Astrocyte of the cerebellum (primary cell): ENCODE data around the gene RLN3.
A peak's percentile ranks its signal among the peaks of the same experiment; 100 is the strongest.
"Not testable (repeated sequence)": the region's sequence is repeated elsewhere in the genome, so short reads cannot be mapped to it uniquely, and the experiment has no call there.

Experiments used
- DNase-seq: peaks from one replicate; pipeline ENCODE4 v3.0.0-alpha.2; 2011; ENCODE audit warnings: low read depth
- H3K4me3 ChIP-seq: 2 replicates; pipeline ENCODE4 v1.5.1; 2011; ENCODE audit warnings: mild to moderate bottlenecking, low read depth, low read length, moderate library complexity
- CTCF ChIP-seq: IDR thresholded peaks from 2 replicates; pipeline ENCODE4 v1.5.1; 2012; ENCODE audit warnings: low read length, low read depth, moderate library complexity, mild to moderate bottlenecking; ENCODE audit errors: missing control alignments
- in situ Hi-C: cut with HindIII; loops from 2 replicates; pipeline ENCODE4 v1.10.0; 2017; ENCODE audit warnings: low sequenced_read_pairs

The RLN3 gene

GRCh38 chr19:14005349-14006084 lies 22.4 kb upstream of the RLN3 start:
- no peak for TF ChIP-seq CTCF
- peak; percentile 63 for DNase-seq
- in situ Hi-C loops: no loop called here
- peak overlapping the region; percentile 64 for H3K4me3 ChIP-seq

- TF ChIP-seq CTCF: no peak
- H3K4me3 ChIP-seq: peak within 1 kb of the TSS; percentile 64
- in situ Hi-C loops: no loop called here
- peak; percentile 100 for DNase-seq
Measured at GRCh38 chr19:14006085-14006765, 21.7 kb upstream of the RLN3 start, which contains the start of gene RFX1. Gene RFX1 (minus strand): TSS chr19:14006320. CDS start chr19:13993843, 12,477 bp downstream.

- no peak for TF ChIP-seq CTCF
- DNase-seq: no peak
- H3K4me3 ChIP-seq: peak overlapping the region; percentile 64
- in situ Hi-C loops: no loop called here
Measured at GRCh38 chr19:14006766-14007562, 21.0 kb upstream of the RLN3 start.

- TF ChIP-seq CTCF: no peak
- no peak for DNase-seq
- in situ Hi-C loops: no loop called here
- no peak overlapping the region for H3K4me3 ChIP-seq
Measured at GRCh38 chr19:14012378-14012915, 15.5 kb upstream of the RLN3 start.

GRCh38 chr19:14015524-14016035 lies 12.4 kb upstream of the RLN3 start:
- no peak overlapping the region for H3K4me3 ChIP-seq
- TF ChIP-seq CTCF: no peak
- no peak for DNase-seq
- in situ Hi-C loops: no loop called here

- in situ Hi-C loops: no loop called here
- TF ChIP-seq CTCF: no peak
- no peak for DNase-seq
- H3K4me3 ChIP-seq: no peak overlapping the region
Measured at GRCh38 chr19:14019100-14019499, 8.8 kb upstream of the RLN3 start.

GRCh38 chr19:14019739-14020138 lies 8.2 kb upstream of the RLN3 start:
- DNase-seq, in situ Hi-C loops, H3K4me3 ChIP-seq: not testable (repeated sequence)
